NCI-H345 (cell line): Measurements from ENCODE around the gene PNLDC1.

Source experiments
- DNase-seq: peaks from one replicate; lab custom pipeline; 2025; lab: John Stamatoyannopoulos, UW

PNLDC1 gene, protein sequence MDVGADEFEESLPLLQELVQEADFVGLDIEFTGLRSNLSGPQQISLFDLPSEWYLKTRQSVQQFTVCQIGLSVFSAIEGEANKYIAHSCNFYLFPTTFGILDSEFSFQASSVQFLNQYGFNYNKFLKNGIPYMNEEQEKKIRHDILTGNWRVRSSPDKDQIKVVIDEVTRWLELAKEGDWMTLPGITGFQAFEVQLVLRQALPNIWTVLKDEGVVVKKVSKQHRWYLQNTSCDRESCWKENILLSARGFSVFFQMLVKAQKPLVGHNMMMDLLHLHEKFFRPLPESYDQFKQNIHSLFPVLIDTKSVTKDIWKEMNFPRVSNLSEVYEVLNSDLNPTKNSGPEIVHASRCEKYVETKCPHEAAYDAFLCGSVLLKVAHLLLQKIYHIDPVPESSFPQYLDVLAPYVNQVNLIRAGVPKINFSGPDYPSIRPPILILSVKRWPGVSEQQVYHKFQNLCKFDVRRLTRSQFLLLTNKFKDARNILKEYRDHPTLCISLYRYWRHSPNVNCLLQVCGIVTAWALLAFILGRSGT

DNA sequence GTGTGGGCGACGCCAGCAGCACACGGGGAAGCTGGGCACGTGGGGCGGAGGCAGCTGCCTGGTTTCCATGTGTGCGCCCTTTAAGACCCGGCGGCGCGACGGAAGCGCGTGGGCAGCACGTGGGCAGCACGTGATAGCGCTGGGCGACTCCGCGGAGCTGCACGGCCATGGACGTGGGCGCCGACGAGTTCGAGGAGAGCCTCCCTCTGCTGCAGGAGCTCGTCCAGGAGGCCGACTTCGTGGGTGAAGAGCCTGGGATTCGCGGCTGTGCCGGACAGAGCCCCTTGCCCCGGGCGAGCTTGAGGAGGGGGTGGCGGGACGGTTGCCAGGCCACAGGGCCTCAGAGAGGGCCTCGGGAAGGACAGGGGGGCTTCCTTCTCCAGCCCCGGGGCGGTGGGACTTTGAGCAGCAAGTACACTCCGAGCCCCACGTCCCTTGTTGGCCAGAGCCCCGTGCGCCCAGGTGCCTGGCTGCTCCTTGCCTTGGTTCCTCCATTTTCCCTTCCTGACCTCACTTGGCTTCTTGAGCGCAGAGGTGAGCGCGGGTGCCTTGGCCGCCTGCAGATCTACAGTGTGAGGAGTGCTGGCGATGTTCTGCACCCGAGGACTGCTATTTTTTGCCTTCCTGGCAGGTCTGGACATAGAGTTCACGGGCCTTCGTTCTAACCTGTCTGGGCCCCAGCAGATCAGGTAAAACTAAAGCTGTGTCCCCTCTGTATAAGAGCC lies at the start of gene PNLDC1:
Gene PNLDC1, plus strand, starts transcription at position 136 of the 725 bp plus-strand sequence. Its CDS starts 32 bp downstream, at position 168.
- DNase-seq: no peak

GRCh38 chr6:159751448-159751847 lies 48.6 kb upstream of the PNLDC1 start:
- DNase-seq: no peak

DNA sequence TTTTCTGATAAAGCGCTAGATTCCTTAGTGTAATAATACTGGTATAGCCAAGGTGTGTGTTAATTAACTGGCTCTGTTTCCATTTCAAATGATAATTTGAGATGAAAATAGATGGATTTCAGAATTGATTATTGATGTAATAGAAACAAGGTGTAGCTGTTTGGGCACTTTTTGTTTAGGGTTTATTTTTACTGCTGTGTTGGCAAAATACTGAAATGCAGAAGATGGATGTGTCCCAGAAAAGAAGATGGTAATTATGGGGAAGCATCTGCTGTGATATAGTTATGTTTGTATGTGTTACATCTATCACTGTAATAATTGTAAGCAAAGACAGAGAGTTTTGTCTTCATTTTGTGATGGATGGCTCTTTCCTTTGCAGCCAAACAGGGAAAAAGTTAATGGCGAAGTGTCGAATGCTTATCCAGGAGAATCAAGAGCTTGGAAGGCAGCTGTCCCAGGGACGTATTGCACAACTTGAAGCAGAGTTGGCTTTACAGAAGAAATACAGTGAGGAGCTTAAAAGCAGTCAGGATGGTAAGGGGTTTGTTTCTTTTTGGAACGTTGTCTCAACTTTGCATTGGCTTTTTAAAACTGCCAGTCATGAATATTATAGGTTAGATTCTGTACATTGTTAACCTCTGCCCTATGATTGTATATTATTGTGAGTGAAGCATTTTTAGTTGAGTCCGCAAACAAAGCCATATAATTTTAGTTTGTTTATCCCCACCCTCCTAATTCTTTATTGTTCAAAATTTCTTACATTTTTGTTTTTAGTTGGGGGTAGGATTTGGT lies 46.8 kb upstream of the PNLDC1 start:
- DNase-seq: no peak

- no peak for DNase-seq
These were observed 45.7 kb upstream of the PNLDC1 start for GRCh38 chr6:159754401-159754800.

DNA sequence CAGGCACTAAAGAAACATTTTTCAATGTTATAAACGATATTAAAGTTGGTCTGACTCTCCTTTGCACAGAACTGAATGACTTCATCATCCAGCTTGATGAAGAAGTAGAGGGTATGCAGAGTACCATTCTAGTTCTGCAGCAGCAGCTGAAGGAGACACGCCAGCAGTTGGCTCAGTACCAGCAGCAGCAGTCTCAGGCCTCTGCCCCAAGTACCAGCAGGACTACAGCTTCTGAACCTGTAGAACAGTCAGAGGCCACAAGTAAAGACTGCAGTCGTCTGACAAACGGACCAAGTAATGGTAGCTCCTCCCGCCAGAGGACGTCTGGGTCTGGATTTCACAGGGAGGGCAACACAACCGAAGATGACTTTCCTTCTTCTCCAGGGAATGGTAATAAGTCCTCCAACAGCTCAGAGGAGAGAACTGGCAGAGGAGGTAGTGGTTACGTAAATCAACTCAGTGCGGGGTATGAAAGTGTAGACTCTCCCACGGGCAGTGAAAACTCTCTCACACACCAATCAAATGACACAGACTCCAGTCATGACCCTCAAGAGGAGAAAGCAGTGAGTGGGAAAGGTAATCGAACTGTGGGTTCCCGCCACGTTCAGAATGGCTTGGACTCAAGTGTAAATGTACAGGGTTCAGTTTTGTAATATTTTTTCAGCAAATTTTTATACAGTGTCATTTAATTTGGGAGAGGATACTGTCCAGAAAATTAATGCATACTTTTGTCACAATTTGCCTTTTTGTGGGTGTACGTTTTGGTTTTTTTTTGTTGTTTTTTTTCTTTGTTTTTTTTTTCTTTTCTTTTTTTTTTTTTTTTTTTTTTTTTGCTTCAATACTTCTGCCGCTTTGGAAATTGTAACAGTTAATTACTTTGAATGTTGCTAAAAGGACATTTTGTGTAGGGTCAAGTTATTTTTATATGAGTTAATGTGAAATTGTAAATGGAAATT lies 44.8 kb upstream of the PNLDC1 start:
- no peak for DNase-seq

DNA sequence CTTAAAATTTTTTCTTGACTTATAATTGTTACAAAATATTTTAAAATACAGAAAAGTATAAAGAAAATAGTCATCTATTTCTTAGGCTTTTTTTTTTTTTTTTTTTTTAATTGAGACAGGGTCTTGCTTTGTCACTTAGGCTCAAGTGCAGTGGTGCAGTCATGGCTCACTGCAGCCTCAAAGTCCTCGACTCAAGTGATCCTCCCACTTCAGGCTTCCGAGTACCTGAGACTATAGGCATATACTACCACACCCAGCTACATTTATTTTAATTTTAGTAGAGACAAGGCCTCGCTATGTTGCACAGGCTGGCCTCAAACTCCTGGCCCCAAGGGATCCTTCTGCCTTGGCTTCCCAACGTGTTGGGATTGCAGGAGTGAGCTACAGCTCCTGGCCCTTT lies 43.6 kb upstream of the PNLDC1 start:
- DNase-seq: peak; percentile 51

DNA sequence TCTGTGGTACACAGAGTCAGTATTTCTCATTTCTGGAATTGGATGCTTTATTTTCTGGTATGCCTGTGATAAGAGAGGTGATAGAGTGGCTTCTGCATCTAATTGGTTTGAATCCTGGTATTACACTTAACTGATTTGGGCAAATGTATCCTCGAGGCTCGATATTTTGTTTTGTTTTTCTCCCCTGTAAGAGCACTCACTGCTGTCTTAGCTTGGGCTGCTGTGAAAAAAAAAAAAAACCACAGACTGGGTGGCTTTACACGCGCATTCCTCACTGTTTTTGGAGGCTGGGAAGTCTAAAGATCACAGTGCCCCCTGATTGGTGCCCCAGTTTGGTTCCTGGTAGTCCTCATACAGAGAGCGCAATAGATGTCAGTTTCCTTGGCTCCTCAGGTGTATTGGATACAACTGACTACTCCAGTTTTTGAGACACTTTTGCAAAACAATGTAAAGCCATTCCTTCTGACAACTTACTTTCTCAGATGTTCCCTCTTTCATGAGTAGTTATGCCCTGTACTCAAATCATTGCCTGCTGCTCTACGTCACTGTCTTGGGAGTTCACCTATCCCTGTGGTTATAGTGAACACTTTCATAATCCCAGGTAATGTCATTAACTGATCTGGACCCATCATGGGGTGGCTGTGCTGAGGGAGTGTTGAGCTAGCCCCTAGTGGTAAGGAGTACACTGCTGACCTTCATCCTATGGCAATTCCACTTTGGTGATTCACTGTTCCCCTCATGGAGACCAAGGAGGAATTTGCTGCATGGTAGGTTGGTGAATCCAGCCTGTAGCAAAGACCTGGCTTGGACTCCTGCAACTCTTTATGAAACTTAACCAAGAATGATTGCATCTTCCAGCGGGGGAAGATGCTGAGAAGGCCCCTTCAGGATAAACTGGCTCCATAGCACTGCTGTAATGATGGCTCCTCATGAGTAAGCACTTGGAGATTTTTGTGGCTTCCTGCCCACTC lies 41.8 kb upstream of the PNLDC1 start:
- DNase-seq: no peak

DNA sequence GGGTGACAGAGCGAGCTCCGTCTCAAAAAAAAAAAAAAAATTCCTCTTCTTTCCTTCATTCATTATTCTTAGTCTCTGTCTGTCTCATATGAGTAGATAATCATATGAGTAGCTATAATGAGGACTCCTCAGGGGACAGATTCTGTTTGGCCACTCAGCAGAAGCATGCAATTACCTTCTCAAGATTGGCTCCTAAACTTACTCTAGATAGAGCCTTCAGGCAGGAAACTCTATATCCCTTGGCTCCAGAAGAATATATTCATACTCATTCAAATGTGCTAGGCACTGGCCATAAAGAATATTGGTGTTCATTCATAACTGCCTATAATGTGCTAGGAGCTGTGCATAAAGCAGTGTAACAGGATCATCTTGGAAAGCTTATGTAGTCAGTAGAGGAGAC lies 40.4 kb upstream of the PNLDC1 start:
- DNase-seq: no peak

DNA sequence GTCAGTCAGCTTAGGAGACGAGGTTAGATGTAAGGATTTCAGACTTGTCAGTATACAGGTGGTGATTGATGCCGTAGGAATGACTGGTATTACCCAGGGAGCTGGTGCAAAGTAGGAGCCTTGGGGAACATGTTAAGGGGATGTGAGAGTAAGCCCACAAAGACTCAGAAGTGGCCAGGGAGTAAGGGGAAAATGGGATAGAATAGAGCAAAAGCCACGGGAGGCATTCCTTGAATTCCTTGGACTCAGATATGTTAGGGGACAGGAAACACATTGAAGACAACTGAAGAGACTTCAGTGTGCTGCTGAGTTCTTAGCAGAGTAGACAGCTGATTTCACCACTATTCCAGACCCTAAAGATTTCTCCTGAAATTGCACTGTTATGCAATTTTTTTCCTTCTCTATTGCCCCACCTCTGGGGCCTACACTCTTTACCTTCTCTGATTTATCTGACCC lies 39.4 kb upstream of the PNLDC1 start:
- no peak for DNase-seq

DNA sequence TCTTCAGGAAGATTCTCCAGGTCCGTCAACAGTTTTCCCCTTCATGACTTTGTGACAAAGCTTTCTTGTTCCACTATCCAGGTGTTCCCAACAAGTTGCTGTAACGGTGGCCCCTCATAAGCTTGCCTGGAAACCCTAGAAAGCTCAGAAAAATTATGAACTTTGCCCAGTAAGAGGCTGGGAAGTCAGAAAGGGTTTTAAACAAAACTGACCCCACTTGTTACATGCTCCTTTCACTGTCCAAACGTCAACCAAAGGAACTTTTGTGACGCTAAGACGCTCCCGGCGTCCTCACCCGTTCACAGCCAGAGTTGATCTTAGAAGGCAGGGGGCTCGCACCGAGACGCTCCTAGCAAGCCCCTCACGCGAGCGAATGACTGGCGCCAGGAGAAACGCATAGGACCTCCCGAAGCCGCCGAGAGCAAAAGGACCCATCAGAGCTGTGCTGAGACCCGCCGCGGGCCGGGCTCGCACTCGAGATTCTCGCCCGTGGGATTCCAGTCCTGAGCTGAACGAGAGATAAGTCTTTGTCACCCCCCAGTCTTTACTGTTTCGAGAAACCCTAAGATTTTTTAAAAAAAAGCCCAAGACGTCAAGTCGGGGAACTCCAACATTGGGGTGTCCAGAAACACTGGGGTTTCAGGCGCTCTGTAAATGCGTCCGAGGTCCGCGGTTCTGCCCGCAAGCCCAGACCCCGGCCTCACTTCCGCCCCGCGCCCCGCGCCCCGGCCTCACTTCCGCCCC lies 38.8 kb upstream of the PNLDC1 start:
- DNase-seq: no peak

DNA sequence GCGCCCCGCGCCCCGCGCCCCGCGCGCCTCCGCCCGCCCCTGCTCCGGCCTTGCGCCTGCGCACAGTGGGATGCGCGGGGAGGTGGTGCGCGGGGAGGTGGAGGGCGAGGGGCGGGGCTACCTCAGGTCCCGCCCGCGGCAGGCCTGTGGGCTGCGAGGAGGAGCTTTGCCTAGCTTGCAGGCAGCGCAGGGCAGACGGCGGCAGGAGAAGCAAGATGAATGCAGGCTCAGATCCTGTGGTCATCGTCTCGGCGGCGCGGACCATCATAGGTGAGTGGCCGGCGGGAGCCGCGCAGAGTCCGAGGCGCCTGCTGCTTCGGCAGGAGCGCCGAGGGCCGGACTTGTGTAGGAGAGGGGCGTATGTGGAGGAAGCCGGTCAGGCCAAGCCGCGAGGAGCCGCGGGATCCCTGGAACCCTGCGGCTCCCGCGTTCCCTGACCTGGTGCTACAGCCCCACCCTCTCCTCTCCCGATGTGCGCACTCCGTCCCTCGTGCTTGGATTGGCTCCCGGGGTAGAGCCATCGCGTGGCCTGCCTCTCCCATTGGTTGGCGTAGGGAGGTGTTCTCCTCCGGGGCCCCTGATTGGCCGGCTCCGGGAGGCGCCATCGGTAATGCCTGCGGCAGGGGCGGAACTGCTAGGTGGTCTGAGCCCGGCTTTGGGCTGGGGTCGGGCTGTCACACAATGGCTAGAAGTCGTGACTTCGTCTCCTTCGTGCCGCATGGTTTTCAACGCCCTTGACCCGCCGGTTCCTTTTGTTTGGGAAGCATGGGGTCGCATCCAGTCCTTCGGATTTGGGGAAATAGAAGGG lies 38.0 kb upstream of the PNLDC1 start, which contains the start of gene ACAT2:
Gene ACAT2, plus strand, starts transcription at position 173 of the 808 bp plus-strand sequence. Its CDS starts 43 bp downstream, at position 216.
- peak; percentile 98 for DNase-seq

- peak; percentile 4 for DNase-seq
These were observed 37.3 kb upstream of the PNLDC1 start for GRCh38 chr6:159762681-159763293.

GRCh38 chr6:159766906-159767305 lies 33.2 kb upstream of the PNLDC1 start:
- no peak for DNase-seq

- DNase-seq: no peak
These were observed 30.6 kb upstream of the PNLDC1 start for GRCh38 chr6:159769470-159769869.

- DNase-seq: no peak
These were observed 27.9 kb upstream of the PNLDC1 start for GRCh38 chr6:159772196-159772595.

DNA sequence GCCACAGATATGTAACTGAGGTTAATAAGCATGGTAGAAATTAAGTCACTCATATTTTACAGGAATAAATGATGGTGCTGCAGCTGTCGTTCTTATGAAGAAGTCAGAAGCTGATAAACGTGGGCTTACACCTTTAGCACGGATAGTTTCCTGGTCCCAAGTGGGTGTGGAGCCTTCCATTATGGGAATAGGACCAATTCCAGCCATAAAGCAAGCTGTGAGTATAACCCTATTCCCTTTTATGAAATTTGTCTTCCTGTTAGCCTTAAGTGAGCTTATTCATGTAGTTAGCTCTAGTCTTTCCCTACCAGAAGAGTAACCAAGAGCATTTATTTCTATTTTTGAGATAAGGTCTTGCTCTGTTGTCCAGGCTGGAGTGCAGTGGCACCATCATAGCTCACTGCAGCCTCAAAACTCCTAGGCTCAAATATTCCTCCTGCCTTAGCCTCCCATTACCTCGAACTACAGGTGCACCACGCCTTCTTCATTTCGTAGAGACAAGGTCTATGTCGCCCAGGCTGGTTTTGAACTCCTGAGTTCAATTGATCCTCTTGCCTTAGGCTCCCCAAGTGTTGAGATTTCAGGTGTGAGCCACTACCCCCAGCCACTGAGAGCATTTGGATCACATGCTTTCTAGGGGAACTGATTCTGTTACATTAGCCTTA lies 22.7 kb upstream of the PNLDC1 start:
- DNase-seq: no peak

- no peak for DNase-seq
These were observed 21.9 kb upstream of the PNLDC1 start for GRCh38 chr6:159778131-159778530.
